ENCODE measurements around the gene ASXL2. TPM values are rescaled to one million over a fixed set of nuclear protein-coding genes. Genes with fewer than 3 reads are reported as not detected.

The ASXL2 gene
- total RNA-seq, 2 donors from 2014 or later: 6.6 to 8.3 TPM

- Histone ChIP-seq H3K27ac (no peak overlapping the region), H3K27me3 (no peaks in the 10 kb centered on the region), H3K4me3 (no peak overlapping the region), H3K9me3 (no peaks in the 10 kb centered on the region), H3K36me3 (replicated peaks in 1 of 2; ENCODE audit: insufficient read depth in 1 of 2, low read depth in 2 of 2) (no peaks in the 10 kb centered on the region), H3K4me1 (no peaks in the 10 kb centered on the region)
- intact Hi-C loops (cut with DNase I): no loop called here
- DNase-seq: no peak
- TF ChIP-seq POLR2A (IDR thresholded peaks at IDR 0.05): no peak
- no peak for ATAC-seq
- WGBS, 2 donors: 84 to 85% methylated on average over 6 of the region's 6 CpGs
Measured at GRCh38 chr2:25692737-25693445, 185.4 kb downstream of the ASXL2 start.

- intact Hi-C loops (cut with DNase I): no loop called here
- Histone ChIP-seq H3K4me3 (no peak overlapping the region), H3K36me3 (replicated peaks in 1 of 2; ENCODE audit: insufficient read depth in 1 of 2, low read depth in 2 of 2) (no peaks in the 10 kb centered on the region), H3K4me1 (no peaks in the 10 kb centered on the region), H3K27me3 (no peaks in the 10 kb centered on the region), H3K27ac (no peak overlapping the region), H3K9me3 (no peaks in the 10 kb centered on the region)
- WGBS, 2 donors: 82% methylated on average over 4 of the region's 4 CpGs
- ATAC-seq (no peak), DNase-seq (no peak)
- TF ChIP-seq POLR2A (IDR thresholded peaks at IDR 0.05) (no peak), CTCF (IDR thresholded peaks at IDR 0.05) (no peak)
Measured at GRCh38 chr2:25692143-25692542, 186.1 kb downstream of the ASXL2 start.

- Histone ChIP-seq H3K27me3 (no peaks in the 10 kb centered on the region), H3K4me3 (no peak overlapping the region), H3K27ac (no peak overlapping the region), H3K4me1 (no peaks in the 10 kb centered on the region), H3K36me3 (replicated peaks in 1 of 2; ENCODE audit: insufficient read depth in 1 of 2, low read depth in 2 of 2) (no peaks in the 10 kb centered on the region), H3K9me3 (no peaks in the 10 kb centered on the region)
- no peak for TF ChIP-seq POLR2A (IDR thresholded peaks at IDR 0.05)
- 30 to 59% methylated on average over 1 of the region's 1 CpG for WGBS, 2 donors
- intact Hi-C loops (cut with DNase I): no loop called here
- ATAC-seq: no peak
- no peak for DNase-seq
Measured at GRCh38 chr2:25690058-25690457, 188.2 kb downstream of the ASXL2 start.

GRCh38 chr2:25688236-25688635, 190.1 kb downstream of the ASXL2 start:
- intact Hi-C loops (cut with DNase I): no loop called here
- Histone ChIP-seq H3K4me1 (no peaks in the 10 kb centered on the region), H3K36me3 (replicated peaks in 1 of 2; ENCODE audit: insufficient read depth in 1 of 2, low read depth in 2 of 2) (no peaks in the 10 kb centered on the region), H3K27me3 (no peaks in the 10 kb centered on the region), H3K27ac (no peak overlapping the region), H3K4me3 (no peak overlapping the region), H3K9me3 (no peaks in the 10 kb centered on the region)
- WGBS, 2 donors: 83 to 89% methylated on average over 5 to 6 of the region's 6 CpGs
- no peak for ATAC-seq
- DNase-seq: no peak
- TF ChIP-seq POLR2A (IDR thresholded peaks at IDR 0.05) (no peak), CTCF (IDR thresholded peaks at IDR 0.05) (no peak)

- DNase-seq (no peak), ATAC-seq (no peak)
- no peak for TF ChIP-seq CTCF (IDR thresholded peaks at IDR 0.05)
- no peak for TF ChIP-seq POLR2A (IDR thresholded peaks at IDR 0.05)
- Histone ChIP-seq H3K4me1 (no peaks in the 10 kb centered on the region), H3K9me3 (no peaks in the 10 kb centered on the region), H3K4me3 (no peak overlapping the region), H3K36me3 (replicated peaks in 1 of 2; ENCODE audit: insufficient read depth in 1 of 2, low read depth in 2 of 2) (no peaks in the 10 kb centered on the region), H3K27ac (no peak overlapping the region), H3K27me3 (no peaks in the 10 kb centered on the region)
- 93 to 98% methylated on average over 2 of the region's 2 CpGs for WGBS, 2 donors
- intact Hi-C loops (cut with DNase I): no loop called here
Measured at GRCh38 chr2:25685741-25686140, 192.5 kb downstream of the ASXL2 start.

Data from body of pancreas (tissue), 4 donors.